ENCODE measurements around the gene KAT6B.
A peak's percentile ranks its signal among the peaks of the same experiment; 100 is the strongest.
"Not testable (repeated sequence)": the region's sequence is repeated elsewhere in the genome, so short reads cannot be mapped to it uniquely, and the experiment has no call there.

Gene KAT6B

GRCh38 chr10:74863551-74863950 lies 37.2 kb downstream of the KAT6B start:
- no peak for DNase-seq

- no peak for DNase-seq
Measured at GRCh38 chr10:74867351-74867750, 41.0 kb downstream of the KAT6B start.

GRCh38 chr10:74868392-74868977 lies 42.1 kb downstream of the KAT6B start:
- DNase-seq, result no peak

DNA sequence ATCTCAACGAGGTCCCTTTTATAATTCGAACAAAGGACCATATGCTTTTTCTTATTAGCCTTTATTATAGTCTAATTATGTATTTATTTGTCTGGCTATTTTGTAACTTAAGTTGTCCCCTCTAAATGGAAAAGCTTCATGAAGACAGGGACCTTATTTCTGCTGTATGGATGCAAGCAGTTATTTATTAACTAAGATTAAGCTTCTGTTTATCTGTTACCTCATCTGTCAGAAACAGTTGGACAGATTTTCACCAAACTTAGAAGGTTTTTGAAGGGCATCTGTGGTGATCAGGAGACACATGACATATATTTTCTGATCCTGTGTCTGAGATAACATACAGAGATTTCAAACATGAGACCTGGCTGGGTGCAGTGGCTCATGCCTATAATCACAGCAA lies 43.2 kb downstream of the KAT6B start:
- DNase-seq, result no peak

DNA sequence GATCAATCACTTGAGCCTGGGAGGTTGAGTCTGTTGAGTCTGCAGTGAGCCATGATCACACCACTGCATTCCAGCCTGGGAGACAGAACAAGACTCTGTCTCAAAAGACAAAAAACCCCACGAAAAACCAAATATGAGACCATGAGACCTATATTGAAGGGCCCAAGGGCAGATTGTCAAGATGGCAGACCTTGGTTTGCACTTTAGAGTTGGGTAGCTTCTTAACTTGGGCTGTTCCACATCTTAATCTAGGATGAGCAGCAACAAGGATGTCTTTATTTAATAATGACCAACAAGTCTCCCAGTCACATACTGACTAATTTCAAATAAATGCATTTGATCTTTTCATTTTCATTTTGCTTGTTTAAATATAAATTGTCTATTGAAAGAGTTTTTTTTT lies 43.8 kb downstream of the KAT6B start:
- DNase-seq, result no peak

DNA sequence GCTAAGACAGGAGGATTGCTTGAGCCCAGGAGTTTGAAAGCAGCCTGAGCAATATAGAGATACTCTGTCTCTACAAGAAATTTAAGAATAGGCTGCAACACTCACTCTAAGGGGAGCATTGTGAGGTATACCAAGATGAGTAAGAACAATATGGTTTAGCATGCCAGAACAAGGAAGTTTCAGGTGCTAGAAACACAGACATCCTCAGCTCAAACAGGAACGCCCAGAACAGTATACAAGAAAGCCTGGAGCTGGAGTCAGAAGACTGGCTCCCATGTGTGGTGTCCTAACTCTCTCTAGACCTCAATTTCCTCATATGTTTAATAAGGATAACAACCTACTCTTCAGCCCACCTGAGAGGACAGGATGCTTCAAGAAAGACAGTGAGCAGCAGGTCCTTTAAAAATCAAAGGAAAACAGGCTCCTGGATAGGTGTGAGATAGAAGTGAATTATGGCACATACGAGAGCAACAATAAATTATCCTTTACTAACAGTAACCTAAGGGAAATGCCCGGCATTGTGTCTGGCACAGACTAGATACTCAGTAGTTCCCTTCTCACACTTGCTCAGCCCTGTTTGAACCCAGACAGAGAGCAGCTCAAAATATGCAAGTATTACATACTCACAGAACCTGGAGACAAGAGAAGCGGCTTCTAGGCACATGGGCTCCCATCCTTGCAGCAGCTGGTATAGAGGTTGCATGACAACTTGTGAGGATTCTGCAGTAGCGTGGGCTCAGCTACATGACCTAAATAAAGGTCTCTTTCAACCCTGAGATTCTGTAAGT lies 45.4 kb downstream of the KAT6B start:
- DNase-seq, result no peak

DNA sequence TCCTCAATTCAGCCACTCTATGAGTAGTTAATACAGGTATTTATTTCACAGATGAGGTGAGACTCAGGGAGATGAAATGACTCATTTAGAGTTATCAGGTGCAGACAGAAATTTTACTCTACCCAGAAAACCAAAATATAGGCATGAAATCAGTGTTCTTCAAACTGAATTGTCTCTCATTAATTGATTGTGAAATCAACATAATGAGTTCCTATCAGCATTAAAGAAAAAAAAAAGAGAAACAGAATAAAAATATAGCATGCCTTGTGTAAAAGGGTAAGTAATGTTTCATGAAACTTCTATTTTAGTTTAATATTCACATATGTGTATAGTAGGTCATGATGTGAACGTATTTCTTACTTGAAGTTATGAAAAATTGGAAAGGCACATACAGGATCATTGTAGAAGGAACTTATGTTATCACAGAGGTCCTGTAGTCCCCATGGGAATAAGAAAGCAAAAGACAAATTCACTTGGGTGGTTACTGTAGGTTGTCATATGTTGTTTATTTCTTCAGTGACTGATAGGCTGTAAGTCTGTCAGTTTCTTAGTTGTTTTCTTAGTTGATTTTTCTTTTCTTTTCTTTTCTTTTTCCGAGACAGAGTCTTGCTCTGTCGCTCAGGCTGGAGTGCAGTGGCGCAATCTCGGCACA lies 47.5 kb downstream of the KAT6B start:
- DNase-seq, result no peak

DNA sequence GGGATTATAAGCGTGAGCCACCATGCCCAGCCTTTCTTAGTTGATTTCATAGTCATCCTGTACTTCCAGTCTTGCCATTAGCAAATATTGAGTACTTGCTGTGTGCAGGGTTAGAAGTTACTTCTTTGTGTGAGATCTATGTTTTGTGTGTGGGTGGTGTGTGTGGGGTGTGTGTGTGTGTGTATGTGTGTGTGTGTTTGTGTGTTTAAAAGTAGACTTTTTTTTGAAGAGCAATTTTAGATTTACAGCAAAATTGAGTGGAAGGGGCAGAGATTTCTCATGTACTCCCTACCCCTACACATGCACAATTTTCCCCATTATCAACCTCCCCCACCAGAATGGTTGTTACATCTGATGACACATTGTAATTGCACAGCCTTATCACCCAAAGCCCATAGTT lies 48.2 kb downstream of the KAT6B start:
- DNase-seq, result no peak

DNA sequence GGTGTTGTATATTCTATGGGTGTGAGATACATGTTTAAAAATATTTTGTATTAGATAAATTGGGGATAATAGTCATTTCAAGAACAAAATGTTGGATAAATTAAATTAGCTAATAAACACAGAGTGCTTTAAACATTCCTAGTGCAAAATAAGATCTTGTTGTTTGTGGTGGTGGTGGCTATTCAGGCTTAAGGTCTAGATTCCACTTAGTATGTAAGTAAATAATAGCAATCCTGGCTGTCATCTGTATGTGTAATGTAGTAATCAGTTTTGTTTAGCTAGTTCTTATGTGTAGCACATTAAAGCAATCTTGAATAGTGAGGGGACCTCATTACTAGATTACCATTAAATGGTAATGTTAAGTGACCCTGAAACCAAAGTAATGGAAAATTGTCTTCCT lies 48.7 kb downstream of the KAT6B start:
- no peak for DNase-seq

- DNase-seq, result peak; percentile 27
Measured at GRCh38 chr10:74875966-74876365, 49.6 kb downstream of the KAT6B start.

DNA sequence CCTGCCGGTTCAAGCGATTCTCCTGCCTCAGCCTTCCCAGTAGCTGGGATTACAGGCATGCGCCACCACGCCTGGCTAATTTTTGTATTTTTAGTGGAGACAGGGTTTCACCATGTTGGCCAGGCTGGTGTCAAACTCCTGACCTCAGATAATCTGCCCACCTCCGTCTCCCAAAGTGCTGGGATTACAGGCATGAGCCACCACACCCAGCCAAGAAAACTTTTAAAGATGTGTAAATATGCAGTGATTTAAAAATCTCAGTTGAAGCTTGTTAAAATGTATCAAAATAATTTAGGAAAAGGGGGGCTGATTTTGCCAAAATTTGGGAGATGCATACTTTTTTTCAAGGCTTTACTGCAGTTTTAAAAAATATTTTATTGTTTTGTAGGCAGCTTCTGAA lies 50.7 kb downstream of the KAT6B start:
- DNase-seq, result not testable (repeated sequence)

- DNase-seq, result no peak
Measured at GRCh38 chr10:74877898-74878297, 51.5 kb downstream of the KAT6B start.

GRCh38 chr10:74880041-74880440 lies 53.6 kb downstream of the KAT6B start:
- DNase-seq, result no peak

DNA sequence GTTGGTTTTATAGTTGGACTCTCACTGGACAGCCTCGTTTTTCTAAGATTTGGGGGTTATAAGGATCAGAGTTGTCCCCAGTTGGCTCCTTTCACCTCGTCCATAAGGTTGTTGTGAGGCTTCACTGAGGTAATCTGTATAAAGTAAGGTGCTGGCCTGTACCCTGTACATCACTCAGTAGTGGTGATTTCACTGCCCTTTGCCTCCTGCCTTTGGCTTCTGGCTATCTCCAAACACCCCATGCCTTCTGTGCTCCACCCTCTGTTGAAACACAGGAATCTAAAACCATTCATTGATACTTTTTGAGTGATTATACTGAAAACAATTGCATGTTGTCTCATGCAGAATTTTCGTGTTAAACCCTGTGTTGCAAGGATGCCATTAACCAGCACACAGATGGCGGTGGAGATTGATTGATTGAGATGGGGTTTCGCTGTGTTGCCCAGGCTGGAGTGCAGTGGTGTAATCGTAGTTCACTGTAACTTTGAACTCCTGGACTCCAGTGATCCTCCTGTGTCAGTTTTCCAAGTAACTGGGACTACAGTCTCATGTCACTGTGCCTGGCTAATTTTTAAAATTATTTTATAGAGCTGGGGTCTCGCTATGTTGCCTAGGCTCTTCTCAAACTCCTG lies 55.0 kb downstream of the KAT6B start:
- DNase-seq, result no peak

DNA sequence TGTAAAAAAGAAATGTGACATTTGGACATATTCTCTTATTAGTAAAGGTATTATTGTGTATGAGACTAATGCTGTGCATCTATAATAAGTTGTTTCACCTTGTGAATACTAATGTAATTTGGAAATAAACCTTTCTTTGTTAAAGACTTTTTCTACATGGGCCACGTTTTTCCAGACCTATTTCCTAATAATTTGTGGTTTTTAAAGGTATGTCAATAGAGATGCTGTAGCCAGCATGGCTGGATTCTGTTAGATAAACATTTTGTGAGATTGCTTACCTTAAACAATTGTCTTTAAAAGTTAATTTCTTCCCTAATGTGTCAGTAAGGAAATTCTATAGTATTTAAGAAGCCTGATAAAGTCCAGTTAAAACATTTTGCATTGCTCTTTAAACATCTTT lies 56.0 kb downstream of the KAT6B start:
- no peak for DNase-seq

DNA sequence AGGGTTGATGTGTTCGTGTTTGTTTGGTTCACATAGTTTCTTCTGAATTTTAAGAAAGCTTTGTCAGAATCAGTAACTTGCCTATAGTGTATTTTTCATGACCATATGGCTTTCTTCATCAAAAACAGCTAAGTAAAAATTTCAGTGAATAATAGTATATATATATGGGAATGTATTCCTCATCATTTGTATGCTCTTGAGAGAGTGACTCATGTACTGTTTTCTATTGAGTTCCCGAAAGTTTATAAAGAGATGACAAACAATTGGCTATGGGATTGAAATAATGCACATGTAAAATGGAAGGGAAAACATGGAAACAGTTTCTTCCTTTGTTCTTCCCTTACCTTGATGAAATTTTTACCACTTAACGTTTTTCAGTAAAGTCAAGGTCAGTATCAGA lies 56.4 kb downstream of the KAT6B start:
- DNase-seq, result no peak

GRCh38 chr10:74883428-74883827 lies 57.0 kb downstream of the KAT6B start:
- peak; percentile 31 for DNase-seq

DNA sequence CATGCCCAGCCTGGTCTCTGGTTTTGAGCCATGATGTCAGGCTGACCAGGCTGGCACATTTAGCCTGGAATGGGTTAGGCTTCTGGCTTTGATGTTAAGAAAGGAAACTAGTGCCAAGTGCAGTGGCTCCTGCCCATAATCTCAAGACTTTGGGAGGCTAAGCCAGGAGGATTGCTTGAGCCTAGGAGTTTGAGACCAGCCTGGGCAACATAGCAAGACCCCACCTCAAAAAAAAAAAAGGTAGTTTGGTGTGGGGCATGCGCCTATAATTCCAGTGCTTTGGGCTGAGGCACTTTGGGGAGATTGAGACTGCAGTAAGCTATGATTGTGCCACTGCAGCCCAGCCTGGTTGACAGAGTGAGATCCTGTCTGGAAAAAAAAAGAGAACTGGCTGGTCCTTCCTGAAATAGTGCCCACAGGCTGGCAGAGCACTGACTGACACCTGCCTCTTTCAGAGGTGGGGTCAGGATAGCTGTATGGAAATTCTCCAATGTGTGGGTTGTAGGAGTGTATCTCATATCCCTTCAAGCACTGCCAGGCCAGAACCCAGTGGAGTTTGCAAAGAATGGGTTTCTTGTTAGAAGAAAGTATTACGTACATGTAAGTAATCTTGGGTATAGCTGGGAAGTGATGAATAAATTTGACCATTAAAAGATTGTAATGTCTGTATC lies 61.3 kb downstream of the KAT6B start:
- DNase-seq, result no peak

GRCh38 chr10:74888962-74889661 lies 62.7 kb downstream of the KAT6B start:
- DNase-seq, result peak; percentile 74

- DNase-seq, result no peak
Measured at GRCh38 chr10:74889662-74889998, 63.2 kb downstream of the KAT6B start.

DNA sequence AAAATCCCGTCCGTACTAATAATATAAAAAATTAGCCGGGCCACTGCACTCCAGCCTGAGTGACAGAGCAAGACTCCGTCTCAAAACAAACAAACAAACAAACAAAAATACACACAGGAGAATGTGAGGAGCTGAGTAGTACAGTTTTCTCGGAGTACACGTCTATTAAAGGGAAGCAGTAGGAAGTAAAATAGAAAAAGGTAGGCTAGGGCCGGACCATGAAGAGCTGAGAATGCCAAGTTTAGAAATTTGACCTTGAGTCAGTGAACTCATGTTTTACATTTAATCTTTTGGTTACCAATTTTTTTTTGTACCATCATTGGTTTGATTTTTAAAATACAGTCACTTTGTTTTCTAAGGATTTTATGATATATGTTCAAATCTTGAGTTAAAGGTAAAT lies 64.1 kb downstream of the KAT6B start:
- DNase-seq, result no peak

DNA sequence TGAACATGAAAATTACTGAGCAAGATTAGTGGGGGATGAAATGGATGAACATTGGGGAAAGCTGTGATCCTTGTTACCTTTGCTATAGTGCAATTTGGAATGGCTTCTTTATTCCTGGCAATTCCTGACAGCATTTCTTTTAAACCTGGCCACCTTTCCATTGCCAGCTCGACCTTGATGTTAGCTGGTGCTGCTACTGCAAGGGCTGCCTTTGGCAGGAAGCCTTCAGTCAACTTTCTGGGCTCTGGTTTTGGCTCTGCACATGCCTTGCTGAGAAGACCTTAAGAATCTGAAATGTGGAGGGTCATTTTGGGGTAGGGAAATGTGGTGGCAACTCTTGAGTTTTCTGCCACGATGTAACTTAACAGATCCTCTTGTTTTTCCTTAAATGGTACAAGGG lies 64.7 kb downstream of the KAT6B start:
- no peak for DNase-seq

GRCh38 chr10:74892839-74893238 lies 66.4 kb downstream of the KAT6B start:
- no peak for DNase-seq

All from DMS79 (cell line).